GM19238 (cell line): ENCODE data around the gene GNG8.

ENCODE experiments used
- DNase-seq: peaks from one replicate; pipeline ENCODE4 v3.0.0; 2011; ENCODE audit warnings: low spot score; ENCODE audit not compliant: insufficient read length

The GNG8 gene

DNA sequence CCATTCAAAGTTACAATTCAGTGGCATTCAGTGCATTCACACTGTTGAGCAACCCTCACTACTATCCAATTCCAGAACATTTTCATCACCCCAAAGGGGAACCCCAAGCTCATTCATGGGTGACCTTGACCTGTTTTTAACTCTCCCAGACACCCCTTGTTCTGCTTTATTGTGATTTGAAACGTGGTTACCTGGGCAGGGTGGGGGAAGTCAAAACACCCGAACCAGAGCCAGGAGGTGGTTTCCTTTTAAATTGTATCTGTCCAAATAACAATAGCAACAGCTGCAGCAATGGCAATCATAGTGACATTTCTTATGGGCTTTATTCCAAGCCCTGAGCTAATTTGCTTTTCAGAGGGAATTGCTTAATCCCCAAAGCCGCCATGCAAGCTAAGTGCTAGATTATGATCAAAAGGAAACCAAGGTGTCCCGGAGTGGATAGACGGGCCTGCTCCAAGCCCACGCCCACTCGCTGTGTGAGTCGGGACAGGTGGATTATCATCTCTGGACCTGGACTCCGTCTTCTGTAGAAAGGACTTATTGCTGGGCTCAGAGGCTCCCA is 17.3 kb downstream of the GNG8 start:
- no peak for DNase-seq

DNA sequence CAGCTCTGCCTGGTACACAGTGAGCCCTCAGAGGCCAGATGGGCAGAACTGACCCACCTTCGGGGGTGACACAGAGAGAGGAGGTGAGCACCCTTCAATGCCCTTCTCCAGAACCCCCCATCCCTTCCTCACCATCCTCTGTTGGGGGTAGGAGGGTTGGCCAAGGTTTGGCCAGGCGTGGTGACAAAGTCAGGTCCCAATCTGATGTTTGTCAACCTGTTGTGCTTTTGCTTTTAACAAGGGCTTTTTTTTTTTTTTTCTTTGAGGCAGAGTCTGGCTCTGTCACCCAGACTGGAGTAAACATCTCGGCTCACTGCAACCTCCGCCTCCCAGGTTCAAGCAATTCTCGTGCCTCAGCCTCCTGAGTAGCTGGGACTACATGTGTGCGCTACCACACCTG is 18.4 kb downstream of the GNG8 start:
- no peak for DNase-seq

DNA sequence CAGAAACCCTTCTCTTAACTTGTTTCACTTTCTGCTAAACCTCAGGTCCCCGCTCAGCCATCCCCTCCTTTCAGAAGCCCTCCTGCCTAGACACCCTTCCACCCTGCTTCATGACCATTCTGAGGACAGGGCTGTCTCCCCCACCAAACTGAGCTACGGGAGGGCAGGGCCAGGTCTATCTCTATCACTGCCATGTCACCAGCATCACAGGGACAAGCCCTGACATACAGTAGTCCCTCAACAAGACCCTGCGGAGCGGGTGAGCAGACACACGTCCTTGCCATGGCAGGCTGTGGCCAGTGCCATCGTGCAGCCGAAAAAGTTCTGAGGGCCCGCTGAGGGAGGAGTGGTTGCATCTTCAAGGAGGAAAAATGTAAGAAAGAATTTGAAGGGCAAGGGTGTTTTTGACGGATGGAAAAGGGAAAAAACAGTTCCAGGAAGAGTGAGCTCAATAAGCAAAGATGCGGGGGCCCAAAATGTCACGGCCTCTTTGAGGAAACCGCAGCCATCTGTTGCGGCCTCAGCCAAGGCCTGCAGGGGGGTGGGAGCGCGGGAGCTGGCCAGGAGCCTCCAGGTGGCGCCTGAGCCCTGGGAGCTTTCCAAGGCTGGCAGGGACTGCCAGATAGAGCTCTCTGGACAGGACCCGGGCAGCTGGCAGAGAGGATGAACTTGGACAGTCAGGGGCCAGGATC is 19.2 kb downstream of the GNG8 start:
- no peak for DNase-seq

DNA sequence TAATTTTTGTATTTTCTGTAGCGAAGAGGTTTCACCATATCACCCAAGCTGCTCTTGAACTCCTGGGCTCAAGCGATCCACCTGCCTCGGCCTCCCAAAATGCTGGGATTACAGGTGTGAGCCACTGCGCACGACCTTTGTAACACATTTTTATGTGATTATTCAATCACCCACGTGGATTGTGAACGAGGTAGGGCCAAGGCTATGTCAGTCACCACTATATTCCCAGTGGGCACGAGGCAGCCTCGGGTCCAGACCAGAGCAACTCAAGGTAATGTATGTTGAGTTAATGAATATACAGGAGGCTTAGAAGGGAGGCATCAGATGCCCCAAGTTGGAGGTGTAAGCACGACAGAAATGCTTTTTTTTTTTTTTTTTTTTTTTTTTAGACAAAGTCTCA is 20.0 kb downstream of the GNG8 start:
- DNase-seq, result no peak

DNA sequence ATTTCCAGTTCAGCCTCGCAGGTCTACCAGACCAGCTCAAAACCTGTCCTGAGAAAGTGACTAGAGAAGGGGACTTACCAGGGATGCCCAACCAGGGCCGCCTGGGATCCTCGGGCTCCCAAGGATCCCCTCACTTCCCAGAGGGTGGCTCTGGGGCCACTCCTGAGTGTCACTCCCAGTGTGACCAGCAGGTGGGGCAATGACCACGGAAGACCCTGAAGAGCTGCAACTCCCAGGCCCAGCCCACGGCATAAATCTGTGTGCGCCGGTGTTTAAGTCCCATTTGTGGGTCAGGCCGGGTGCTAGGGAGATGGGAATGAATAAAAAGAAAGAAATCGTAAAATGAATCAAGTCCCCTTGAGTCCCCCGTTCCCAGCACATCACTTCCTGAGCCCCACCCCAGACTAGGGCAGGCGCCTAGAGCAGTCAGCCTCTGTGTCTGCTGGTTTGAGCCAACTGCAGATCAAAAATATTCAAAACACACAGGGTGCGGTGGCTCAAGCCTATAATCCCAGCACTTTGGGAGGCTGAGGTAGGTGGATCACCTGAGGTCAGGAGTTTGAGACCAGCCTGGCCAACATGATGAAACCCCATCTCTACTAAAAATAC is 21.8 kb downstream of the GNG8 start:
- DNase-seq, result peak; percentile 77

DNA sequence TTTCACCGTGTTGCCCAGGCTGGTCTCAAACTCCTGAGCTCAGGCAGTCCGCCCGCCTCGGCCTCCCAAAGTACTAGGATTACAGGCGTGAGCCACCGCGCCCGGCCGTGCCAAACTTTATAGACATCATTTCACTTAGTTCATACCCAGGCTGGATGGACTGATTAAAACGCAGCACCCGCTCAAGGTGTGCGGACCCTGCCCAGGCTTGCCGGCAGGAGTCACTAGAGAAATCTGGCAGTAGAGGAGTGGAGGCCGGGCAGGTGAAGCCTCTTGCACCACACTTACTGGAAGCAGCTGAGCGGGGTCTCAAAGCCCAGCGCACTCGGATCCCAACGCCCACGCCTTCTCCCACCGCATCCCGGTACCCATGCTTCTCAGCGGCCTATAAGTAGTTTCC is 22.5 kb downstream of the GNG8 start:
- DNase-seq, result no peak

DNA sequence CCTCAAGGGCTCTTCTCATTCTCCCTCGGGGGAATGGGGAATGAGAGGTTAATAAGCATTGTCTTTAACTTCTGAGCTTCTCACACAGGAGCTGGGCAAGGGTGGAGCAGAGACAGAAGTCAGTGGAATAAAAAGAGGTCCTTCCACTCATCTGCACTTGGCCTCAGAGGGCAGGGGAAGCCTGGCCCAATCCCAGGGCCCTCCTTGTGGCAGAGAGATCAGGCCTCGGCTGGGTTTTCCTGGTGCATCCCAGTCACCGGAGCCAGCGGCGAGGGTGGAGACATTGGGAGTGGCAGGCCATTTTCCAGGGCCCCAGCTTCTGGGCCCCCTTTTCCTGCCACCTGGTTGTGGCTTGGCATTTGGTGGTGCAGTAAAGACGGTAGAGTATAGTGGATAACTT is 24.2 kb downstream of the GNG8 start:
- DNase-seq, result no peak

DNA sequence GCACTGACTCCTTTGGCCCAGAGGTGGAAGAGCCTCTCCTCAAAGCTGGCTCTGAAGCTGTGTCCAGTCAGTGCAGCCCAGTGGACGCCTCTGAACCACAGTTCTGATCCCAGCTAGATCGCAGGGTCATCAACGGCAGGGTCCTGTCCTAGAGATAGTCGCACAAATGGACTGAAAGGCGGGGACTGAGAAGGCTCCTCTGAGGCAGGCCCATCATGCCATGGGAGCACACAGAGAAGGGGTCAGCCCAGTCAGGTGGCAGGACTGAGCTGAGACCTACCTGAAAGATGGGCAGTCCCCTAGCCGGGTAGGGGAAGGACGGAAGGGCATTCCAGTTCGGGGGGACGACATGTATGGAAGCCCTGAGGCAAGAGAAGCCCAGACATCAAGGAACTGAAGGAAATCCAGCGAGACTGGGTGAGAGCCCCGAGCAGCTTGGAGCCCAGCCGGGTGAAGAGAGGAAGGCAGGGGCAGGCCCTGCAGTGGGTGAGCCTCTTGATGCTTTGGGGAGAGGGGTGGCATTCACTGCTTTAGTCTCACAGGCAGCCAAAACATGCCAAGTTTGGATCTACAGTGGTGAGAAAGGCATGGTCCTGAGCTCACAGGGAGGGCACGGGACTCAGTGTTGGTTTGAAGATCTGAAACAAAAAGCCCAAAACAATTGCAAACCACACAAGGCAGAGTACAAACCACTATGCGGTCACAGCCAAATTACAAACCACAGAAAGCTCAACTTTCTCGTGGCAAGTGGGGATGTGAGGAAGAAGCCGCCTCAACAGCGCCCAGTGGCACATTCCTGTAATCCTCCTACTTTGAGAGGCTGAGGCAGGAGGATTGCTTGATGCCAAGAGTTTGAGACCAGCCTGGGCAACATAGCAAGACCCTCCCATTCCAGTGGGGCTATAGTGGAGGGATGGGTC is 24.9 kb downstream of the GNG8 start:
- no peak for DNase-seq

DNA sequence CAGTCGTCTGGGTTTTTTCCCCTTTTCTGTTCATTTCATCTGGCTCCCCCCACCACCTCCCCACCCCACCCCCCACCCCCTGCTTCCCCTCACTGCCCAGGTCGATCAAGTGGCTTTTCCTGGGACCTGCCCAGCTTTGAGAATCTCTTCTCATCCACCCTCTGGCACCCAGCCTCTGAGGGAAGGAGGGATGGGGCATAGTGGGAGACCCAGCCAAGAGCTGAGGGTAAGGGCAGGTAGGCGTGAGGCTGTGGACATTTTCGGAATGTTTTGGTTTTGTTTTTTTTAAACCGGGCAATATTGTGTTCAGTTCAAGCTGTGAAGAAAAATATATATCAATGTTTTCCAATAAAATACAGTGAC is 25.6 kb downstream of the GNG8 start:
- no peak for DNase-seq

DNA sequence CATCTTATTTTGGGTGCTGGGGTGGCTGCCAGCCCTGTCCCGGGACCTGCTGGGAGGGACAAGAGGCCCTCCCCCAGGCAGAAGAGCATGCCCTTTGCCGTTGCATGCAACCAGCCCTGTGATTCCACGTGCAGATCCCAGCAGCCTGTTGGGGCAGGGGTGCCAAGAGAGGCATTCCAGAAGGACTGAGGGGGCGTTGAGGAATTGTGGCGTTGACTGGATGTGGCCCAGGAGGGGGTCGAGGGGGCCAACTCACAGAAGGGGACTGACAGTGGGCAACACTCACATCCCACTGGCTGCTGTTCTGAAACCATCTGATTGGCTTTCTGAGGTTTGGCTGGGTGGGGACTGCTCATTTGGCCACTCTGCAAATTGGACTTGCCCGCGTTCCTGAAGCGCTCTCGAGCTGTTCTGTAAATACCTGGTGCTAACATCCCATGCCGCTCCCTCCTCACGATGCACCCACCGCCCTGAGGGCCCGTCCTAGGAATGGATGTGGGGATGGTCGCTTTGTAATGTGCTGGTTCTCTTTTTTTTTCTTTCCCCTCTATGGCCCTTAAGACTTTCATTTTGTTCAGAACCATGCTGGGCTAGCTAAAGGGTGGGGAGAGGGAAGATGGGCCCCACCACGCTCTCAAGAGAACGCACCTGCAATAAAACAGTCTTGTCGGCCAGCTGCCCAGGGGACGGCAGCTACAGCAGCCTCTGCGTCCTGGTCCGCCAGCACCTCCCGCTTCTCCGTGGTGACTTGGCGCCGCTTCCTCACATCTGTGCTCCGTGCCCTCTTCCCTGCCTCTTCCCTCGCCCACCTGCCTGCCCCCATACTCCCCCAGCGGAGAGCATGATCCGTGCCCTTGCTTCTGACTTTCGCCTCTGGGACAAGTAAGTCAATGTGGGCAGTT is 26.2 kb downstream of the GNG8 start:
- no peak for DNase-seq

DNA sequence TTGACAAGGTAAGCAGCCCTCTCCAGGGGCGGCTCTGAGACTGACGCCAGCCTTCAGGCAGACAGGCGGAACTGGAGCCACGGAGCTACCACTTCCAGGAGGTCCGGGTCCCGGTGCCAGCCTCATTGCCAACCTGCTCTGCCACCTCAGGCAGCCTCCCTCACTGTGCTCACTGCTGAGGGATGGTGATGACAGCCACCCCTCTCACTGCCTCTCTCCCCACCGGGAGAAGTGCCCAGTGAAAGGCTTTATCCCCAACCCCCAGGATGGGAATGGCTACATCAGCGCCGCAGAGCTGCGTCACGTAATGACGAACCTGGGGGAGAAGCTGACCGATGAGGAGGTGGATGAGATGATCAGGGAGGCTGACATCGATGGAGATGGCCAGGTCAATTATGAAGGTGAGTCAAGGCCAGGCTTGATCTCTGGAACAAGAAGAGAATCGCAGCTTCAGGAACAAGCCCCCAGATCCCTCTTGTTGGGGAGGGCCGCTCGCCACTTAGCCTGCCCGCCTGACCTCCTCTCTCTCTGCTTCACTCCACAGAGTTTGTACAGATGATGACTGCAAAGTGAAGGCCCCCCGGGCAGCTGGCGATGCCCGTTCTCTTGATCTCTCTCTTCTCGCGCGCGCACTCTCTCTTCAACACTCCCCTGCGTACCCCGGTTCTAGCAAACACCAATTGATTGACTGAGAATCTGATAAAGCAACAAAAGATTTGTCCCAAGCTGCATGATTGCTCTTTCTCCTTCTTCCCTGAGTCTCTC is 27.2 kb downstream of the GNG8 start:
- no peak for DNase-seq

DNA sequence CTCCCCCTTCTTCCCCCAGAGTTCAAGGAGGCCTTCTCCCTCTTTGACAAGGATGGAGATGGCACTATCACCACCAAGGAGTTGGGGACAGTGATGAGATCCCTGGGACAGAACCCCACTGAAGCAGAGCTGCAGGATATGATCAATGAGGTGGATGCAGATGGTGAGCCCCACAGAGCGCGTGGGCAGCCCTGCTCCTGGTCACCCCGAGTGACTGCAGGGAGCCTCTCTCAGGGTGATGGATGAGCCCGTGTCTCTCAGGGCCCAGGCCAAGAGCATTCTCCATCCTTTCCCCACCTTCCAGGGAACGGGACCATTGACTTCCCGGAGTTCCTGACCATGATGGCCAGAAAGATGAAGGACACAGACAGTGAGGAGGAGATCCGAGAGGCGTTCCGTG is 27.8 kb downstream of the GNG8 start:
- DNase-seq, result no peak

DNA sequence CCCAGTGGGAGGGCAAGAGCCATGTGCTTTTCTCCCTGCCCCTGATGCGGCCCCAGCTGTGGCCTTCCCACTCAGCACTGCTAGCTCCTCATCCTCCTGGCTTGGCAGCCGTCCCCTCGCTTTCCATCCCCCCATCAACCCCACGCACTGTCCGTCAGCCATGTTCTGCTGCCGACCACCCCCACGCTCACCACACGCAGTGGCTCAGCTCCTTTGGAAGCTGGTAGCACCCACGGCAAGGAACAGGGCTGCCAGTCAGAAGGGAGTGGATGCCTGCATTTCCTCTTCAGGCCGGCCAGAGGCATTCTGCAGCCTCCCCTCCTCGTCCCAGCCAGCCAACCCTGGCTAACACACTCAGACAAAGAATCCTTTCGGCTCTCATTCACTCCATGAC is 28.6 kb downstream of the GNG8 start:
- DNase-seq, result no peak

DNA sequence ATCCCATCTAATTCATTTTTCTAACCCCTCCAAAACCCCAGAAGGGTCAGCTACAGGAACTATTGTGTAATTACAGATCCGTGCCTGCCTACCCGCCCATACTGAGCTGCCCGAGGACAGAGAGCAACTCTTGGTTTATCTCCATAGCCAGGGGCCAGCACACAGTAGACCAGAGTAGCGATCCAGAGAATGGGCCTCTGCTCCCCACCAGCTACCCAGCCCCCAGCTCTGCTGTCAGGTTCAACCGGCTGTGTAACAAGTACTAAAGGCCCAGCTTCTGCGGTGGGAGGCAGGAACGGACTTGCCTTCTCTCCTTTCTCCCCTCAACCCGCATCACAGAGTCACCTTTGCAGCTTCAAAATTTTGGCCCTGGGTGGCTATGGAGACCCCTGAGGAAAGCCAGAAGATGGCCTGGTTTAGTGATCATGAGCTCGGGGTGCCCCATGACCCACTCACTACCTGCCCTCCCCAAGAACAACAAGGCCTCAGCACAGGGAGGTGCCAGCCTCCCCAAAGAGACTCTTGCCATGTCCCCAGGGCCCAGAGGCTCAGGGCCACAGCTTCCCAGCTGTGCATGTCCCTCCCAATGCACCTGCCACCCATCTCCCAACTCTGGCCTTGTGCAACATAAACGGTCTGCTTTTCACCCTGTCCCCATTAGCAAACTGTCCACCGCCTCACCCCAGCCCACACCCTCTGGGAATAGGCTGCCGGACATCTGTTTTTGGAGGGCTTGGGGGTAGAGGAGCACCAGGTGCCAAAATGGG is 29.1 kb downstream of the GNG8 start:
- no peak for DNase-seq

DNA sequence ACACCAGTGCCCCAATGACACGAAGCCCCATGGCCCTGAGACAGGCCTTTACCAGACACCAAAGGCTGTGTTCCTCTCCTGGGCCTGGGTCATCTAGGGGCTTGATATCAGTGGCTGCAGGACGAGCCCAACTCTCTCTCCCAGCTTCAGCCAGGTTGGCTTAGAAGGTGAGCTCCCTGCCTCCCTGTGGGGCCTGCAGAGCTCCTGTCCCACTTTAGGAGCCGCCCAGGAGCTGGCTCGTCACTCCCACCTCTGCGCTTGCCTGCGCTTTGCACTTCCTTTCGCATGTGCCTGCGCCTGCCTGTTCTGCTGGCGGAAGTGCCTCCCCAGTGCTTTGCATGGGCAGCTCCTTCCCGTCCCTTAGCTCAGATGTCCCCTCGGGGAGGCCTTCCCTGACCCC is 30.0 kb downstream of the GNG8 start:
- no peak for DNase-seq

DNA sequence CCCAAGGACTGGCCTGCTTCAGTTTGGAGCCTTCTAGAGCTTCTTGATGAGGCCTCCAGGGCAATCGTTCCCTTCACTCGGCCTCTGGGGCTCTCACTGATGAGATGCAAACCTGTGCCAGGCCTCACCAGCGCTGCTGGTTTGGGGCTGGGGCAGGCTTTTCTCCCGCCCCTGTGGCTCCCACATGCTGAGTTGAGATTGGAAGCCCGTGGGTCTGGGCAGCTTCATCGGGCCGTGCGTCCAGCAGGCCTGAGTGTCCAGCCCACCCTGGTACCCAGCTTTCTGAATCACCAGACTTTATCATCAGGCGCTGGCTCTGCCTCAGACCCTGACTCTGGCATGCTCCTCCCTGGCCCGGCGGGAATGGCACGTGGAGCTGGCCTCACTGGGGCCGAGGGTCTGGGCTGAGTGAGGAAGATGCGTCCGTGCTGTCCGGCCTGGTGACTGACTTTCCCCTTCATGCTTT is 30.6 kb downstream of the GNG8 start:
- DNase-seq, result no peak

DNA sequence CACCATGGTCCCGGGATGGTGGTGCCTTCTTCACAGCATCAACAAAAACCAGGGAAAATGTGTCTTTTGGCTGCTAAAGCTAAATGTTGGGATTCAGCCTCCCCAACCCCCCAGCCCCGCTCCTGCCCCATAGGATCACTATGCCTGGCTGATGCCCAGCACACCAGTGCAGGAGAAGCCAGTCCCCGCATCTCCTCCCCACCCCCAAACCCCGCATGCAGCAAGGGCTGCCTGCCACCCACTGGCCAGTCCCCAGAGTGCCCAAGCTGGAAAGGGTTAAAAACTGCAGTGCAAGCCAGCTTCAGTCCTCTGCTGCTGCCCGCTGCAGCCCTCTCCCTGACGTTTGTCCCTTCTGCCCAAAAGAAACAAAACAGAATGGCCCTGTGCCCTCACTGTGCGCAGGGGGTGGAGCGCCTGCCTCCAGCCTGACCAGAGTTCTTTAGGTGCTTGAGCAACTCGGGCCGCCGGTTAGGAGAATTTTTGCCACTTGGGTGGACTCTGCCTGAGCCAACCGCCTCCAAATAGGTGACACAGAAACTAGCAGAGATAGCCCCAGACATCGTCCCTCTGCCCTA is 31.1 kb downstream of the GNG8 start:
- DNase-seq, result no peak

DNA sequence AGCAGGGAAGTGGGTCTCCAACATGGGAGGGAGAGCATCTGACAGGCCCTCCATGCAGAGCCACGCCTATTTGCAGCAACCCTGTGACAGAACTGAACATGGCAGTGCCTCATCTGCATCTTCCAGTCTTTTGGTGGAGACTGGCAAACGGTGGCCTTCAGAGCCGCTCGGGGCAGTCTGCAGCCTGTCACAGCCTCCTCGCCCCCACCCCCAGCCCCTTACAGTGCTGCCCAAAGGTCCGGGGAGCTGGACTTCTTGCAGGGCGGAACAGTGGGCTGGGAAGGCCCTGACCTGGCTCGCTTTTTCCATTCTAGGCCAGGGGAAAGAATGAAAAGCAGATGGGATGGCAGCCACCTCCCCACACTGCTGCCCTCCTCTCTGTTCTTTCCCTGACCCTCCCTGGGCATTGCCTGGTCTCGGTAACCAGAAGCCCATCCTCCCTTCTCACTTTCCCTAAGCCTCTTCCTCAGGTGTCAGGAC is 32.2 kb downstream of the GNG8 start:
- no peak for DNase-seq

DNA sequence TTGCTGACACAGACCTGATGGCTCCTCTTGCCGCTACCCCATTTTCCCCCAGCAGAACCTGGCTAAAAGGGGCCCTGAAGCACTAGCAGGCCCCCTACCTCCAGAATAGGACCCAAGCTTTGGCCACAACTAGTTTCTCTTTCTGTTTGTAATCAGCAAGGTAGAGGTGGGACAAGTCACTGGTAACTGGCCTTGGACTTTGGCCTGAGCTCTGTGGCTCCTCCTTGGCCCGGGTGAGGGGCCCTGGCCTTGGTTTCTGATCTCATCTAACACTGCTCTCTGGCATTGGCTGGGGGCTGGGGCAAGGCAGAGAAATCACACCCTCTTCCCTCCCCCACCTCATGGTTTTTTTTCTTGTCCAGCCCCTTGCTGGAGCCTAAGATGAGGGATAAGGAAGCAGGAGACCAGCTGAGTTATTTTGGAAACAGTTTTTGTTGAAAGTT is 32.8 kb downstream of the GNG8 start:
- peak; percentile 61 for DNase-seq
